H9 (cell line): ENCODE results near the gene CTPS1. TPM values are rescaled to one million over a fixed set of nuclear protein-coding genes. Genes with fewer than 3 reads are reported as not detected.
A peak's percentile ranks its signal among the peaks of the same experiment; 100 is the strongest.

ENCODE experiments used
- DNase-seq: peaks from one replicate; pipeline ENCODE4 v3.0.0-alpha.2; 2017
- H2AFZ ChIP-seq: one replicate; pipeline ENCODE4 v1.6.1; 2013; ENCODE audit warnings: mild to moderate bottlenecking, low read length, control low read depth, moderate library complexity
- H2AK5ac ChIP-seq: 2 replicates; pipeline ENCODE4 v1.6.1; 2013; ENCODE audit warnings: low read length, control low read depth, mixed read lengths; ENCODE audit not compliant: insufficient read length
- H2BK120ac ChIP-seq: one replicate; pipeline ENCODE4 v1.6.1; 2013; ENCODE audit warnings: low read depth, mild to moderate bottlenecking, low read length, control low read depth, inconsistent platforms; ENCODE audit not compliant: poor library complexity, severe bottlenecking
- H2BK12ac ChIP-seq: 2 replicates; pipeline ENCODE4 v1.6.1; 2013; ENCODE audit warnings: low read length, control low read depth, mixed read lengths, low read depth; ENCODE audit not compliant: insufficient read length
- H2BK15ac ChIP-seq: 2 replicates; pipeline ENCODE4 v1.6.1; 2013; ENCODE audit warnings: low read depth, low read length, control low read depth
- H2BK20ac ChIP-seq: one replicate; pipeline ENCODE4 v1.6.1; 2013; ENCODE audit warnings: low read depth, mild to moderate bottlenecking, low read length, control low read depth, inconsistent platforms; ENCODE audit not compliant: poor library complexity, severe bottlenecking
- H2BK5ac ChIP-seq: 2 replicates; pipeline ENCODE4 v1.6.1; 2013; ENCODE audit warnings: low read length, control low read depth, mixed read lengths; ENCODE audit not compliant: insufficient read length
- H3K14ac ChIP-seq: 2 replicates; pipeline ENCODE4 v1.6.1; 2013; ENCODE audit warnings: low read length, control low read depth; ENCODE audit not compliant: insufficient read depth
- H3K18ac ChIP-seq: 2 replicates; pipeline ENCODE4 v1.6.1; 2013; ENCODE audit warnings: low read depth, mild to moderate bottlenecking, mixed read lengths, low read length, control low read depth; ENCODE audit not compliant: insufficient read length
- H3K23ac ChIP-seq: 2 replicates; pipeline ENCODE4 v1.6.1; 2013; ENCODE audit warnings: low read length, control low read depth, mixed read lengths, low read depth; ENCODE audit not compliant: insufficient read length
- H3K23me2 ChIP-seq: 2 replicates; pipeline ENCODE4 v1.6.1; 2013; ENCODE audit warnings: low read depth, mild to moderate bottlenecking, mixed read lengths, low read length, control low read depth; ENCODE audit not compliant: insufficient read length, poor library complexity, severe bottlenecking
- H3K27ac ChIP-seq: 2 replicates; pipeline ENCODE4 v1.5.1; 2013; ENCODE audit warnings: low read length, control low read depth, mixed read lengths, low read depth; ENCODE audit not compliant: insufficient read length
- H3K27me3 ChIP-seq: 2 replicates; pipeline ENCODE4 v1.6.1; 2013; ENCODE audit warnings: low read length, control low read depth, inconsistent platforms; ENCODE audit not compliant: insufficient read depth
- H3K4ac ChIP-seq: 2 replicates; pipeline ENCODE4 v1.6.1; 2013; ENCODE audit warnings: low read depth, mild to moderate bottlenecking, control low read depth, inconsistent platforms, low read length, moderate library complexity
- H3K4me1 ChIP-seq: 2 replicates; pipeline ENCODE4 v1.6.1; 2013; ENCODE audit warnings: low read length, control low read depth, inconsistent platforms; ENCODE audit not compliant: insufficient read depth
- H3K4me2 ChIP-seq: 2 replicates; pipeline ENCODE4 v1.6.1; 2013; ENCODE audit warnings: low read length, control low read depth, mixed read lengths; ENCODE audit not compliant: insufficient read length, insufficient read depth
- H3K56ac ChIP-seq: 2 replicates; pipeline ENCODE4 v1.6.1; 2013; ENCODE audit warnings: low read depth, mild to moderate bottlenecking, mixed read lengths, low read length, control low read depth; ENCODE audit not compliant: insufficient read length
- H3K79me1 ChIP-seq: 2 replicates; pipeline ENCODE4 v1.6.1; 2013; ENCODE audit warnings: low read depth, mild to moderate bottlenecking, moderate library complexity, low read length, control low read depth, inconsistent platforms; ENCODE audit not compliant: insufficient read depth, poor library complexity, severe bottlenecking
- H3K79me2 ChIP-seq: 2 replicates; pipeline ENCODE4 v1.6.1; 2013; ENCODE audit warnings: low read length, control low read depth, inconsistent platforms; ENCODE audit not compliant: insufficient read depth
- H3K9ac ChIP-seq: 2 replicates; pipeline ENCODE4 v1.6.1; 2013; ENCODE audit warnings: low read length, control low read depth, mixed read lengths; ENCODE audit not compliant: insufficient read length; ENCODE audit errors: extremely low read depth
- H3K9me3 ChIP-seq: one replicate; pipeline ENCODE4 v1.6.1; 2013; ENCODE audit warnings: low read depth, low read length, inconsistent platforms; ENCODE audit not compliant: control insufficient read depth
- H3T11ph ChIP-seq: one replicate; pipeline ENCODE4 v1.6.1; 2013; ENCODE audit warnings: mild to moderate bottlenecking, low read length, control low read depth, inconsistent platforms
- H4K20me1 ChIP-seq: one replicate; pipeline ENCODE4 v1.6.1; 2013; ENCODE audit not compliant: control insufficient read depth, insufficient read length, insufficient read depth
- H4K5ac ChIP-seq: 2 replicates; pipeline ENCODE4 v1.6.1; 2013; ENCODE audit warnings: low read depth, mild to moderate bottlenecking, mixed read lengths, low read length, control low read depth; ENCODE audit not compliant: insufficient read length
- H4K8ac ChIP-seq: replicated peaks from 2 replicates; pipeline ENCODE4 v1.6.1; 2013; ENCODE audit warnings: low read length, control low read depth, mixed read lengths, low read depth; ENCODE audit not compliant: insufficient read length
- H4K91ac ChIP-seq: 2 replicates; pipeline ENCODE4 v1.6.1; 2013; ENCODE audit warnings: low read depth, mild to moderate bottlenecking, moderate library complexity, mixed read lengths, low read length, control low read depth; ENCODE audit not compliant: insufficient read length
- H3K27ac Mint-ChIP-seq, 3 experiments: 2 replicates in 2 of 3; 3 replicates in 1 of 3; pipeline ENCODE4 v1.8.0; 2020 to 2021; ENCODE audit warnings: mixed read lengths in 3 of 3, mild to moderate bottlenecking in 1 of 3, moderate library complexity in 1 of 3
- H3K27me3 Mint-ChIP-seq: 2 replicates; pipeline ENCODE4 v1.8.0; 2021; ENCODE audit warnings: low read depth, mild to moderate bottlenecking, moderate library complexity, mixed read lengths
- H3K36me3 Mint-ChIP-seq, 3 experiments: 2 replicates in 2 of 3; 3 replicates in 1 of 3; pipeline ENCODE4 v1.8.0; 2020 to 2021; ENCODE audit warnings: low read depth in 3 of 3, mixed read lengths in 3 of 3; ENCODE audit not compliant: insufficient read depth in 1 of 3
- H3K4me1 Mint-ChIP-seq, 2 experiments: 2 replicates each; pipeline ENCODE4 v1.8.0; 2020; ENCODE audit warnings: mixed read lengths in 2 of 2
- H3K4me3 Mint-ChIP-seq, 2 experiments: 2 replicates in 1 of 2; 3 replicates in 1 of 2; pipeline ENCODE4 v1.8.0; 2020 to 2021; ENCODE audit warnings: mild to moderate bottlenecking in 2 of 2, mixed read lengths in 2 of 2, moderate library complexity in 1 of 2
- H3K9me3 Mint-ChIP-seq, 2 experiments: 2 replicates in 1 of 2; 3 replicates in 1 of 2; pipeline ENCODE4 v1.8.0; 2020; ENCODE audit warnings: mild to moderate bottlenecking in 2 of 2, mixed read lengths in 2 of 2, moderate library complexity in 1 of 2
- WGBS: extraction: QIAGEN DNeasy Blood & Tissue Kit; methylation state at CpG from one replicate; pipeline ENCODE4 v1.1.7; 2013; ENCODE audit warnings: missing lambda C conversion rate, low lambda C conversion rate, mixed read lengths; ENCODE audit not compliant: insufficient read length; ENCODE audit errors: extremely low coverage; 5-methylcytosine and 5-hydroxymethylcytosine counted together
- total RNA-seq: library from RNA; stranded (reverse); gene quantifications from 2 replicates; pipeline ENCODE4 v1.2.1, GENCODE V29; 2021
- TF ChIP-seq, protein P1 (sequence below): fragments of 200-600 bp; sonication (generic); conservative IDR thresholded peaks from 3 replicates; pipeline ENCODE4 v1.8.0; 2021; ENCODE audit warnings: antibody characterized with exemption, mild to moderate bottlenecking

CTPS1 gene
- total RNA-seq, 1 experiment from 2014 or later, result 105 TPM

DNA sequence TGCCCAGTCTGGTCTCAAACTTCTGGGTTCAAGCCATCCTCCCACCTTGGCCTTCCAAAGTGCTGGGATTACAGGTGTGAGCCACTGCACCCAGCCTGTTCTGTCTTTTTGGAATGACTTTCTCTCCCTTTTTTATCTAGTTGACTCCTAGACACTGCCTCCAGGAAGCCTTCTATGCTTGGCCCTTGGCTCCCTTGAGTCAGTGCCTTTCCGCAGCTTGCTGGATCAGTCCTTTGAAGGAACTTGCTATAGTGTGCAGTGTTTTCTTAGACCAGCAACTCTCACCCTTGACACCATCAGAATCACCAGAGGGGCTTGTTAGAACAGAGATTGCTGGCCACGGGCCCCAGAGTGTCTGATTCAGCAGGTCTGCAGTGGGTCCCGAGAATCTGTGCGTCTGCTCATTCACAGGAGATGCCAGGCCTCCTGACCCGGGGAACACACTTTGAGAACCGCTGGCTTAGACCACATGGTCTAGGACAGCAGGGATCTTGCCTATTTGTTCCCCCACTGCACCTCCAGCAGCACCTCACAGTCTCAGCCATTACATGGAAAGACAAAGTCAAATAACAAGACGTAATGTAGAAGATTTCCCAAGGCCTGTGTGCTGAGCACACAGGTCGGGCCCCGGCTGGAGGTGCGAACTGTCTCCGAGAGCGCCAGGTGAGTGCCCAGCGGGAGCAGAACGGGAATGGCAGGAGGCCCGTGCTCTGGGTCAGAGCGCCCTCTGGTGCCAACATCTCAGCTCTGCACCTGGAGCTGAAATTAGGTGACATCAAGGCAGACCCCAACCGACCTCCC is 27.4 kb upstream of the CTPS1 start:
- H3K23me2 ChIP-seq, result no peaks in the 10 kb centered on the region
- no peaks in the 10 kb centered on the region for H3K79me1 ChIP-seq
- no peak overlapping the region for H2BK15ac ChIP-seq
- no peak overlapping the region for H4K8ac ChIP-seq
- H4K91ac ChIP-seq, result no peak overlapping the region
- no CpG with 5 or more reads among the region's 17 CpGs for WGBS
- Mint-ChIP-seq H3K4me3 (no peak overlapping the region; a peak in 1 of 5 replicates), H3K27me3 (peaks cover 16% of the 10 kb centered on the region), H3K9me3 (no peaks in the 10 kb centered on the region; a peak in 1 of 5 replicates), H3K4me1 (peaks cover 15 to 16% of the 10 kb centered on the region in 2 experiments), H3K27ac (no peak overlapping the region), H3K36me3 (no peaks in the 10 kb centered on the region)
- no peak overlapping the region for H2AFZ ChIP-seq
- peaks cover 3% of the 10 kb centered on the region; the same call in 1 of the 2 replicates for H3K4me1 ChIP-seq
- H3K56ac ChIP-seq, result no peak overlapping the region
- no peak overlapping the region for H2AK5ac ChIP-seq
- DNase-seq, result peak; percentile 91
- H4K5ac ChIP-seq, result no peak overlapping the region
- no peaks in the 10 kb centered on the region for H3K9me3 ChIP-seq
- no peak overlapping the region for H2BK5ac ChIP-seq
- H3K4me2 ChIP-seq, result peak overlapping the region; percentile 5
- H3K4ac ChIP-seq, result no peak overlapping the region
- TF ChIP-seq, protein P1, sequence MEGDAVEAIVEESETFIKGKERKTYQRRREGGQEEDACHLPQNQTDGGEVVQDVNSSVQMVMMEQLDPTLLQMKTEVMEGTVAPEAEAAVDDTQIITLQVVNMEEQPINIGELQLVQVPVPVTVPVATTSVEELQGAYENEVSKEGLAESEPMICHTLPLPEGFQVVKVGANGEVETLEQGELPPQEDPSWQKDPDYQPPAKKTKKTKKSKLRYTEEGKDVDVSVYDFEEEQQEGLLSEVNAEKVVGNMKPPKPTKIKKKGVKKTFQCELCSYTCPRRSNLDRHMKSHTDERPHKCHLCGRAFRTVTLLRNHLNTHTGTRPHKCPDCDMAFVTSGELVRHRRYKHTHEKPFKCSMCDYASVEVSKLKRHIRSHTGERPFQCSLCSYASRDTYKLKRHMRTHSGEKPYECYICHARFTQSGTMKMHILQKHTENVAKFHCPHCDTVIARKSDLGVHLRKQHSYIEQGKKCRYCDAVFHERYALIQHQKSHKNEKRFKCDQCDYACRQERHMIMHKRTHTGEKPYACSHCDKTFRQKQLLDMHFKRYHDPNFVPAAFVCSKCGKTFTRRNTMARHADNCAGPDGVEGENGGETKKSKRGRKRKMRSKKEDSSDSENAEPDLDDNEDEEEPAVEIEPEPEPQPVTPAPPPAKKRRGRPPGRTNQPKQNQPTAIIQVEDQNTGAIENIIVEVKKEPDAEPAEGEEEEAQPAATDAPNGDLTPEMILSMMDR, result peak; percentile 98
- no peak overlapping the region for H3K14ac ChIP-seq
- H2BK20ac ChIP-seq, result no peak overlapping the region
- H2BK120ac ChIP-seq, result no peak overlapping the region
- H4K20me1 ChIP-seq, result no peaks in the 10 kb centered on the region
- H3K27ac ChIP-seq, result no peak overlapping the region
- H3K79me2 ChIP-seq, result no peaks in the 10 kb centered on the region
- no peaks in the 10 kb centered on the region for H3K27me3 ChIP-seq
- no peak overlapping the region for H3K9ac ChIP-seq
- H2BK12ac ChIP-seq, result no peak overlapping the region
- no peak overlapping the region for H3K23ac ChIP-seq
- H3T11ph ChIP-seq, result no peak overlapping the region
- no peak overlapping the region for H3K18ac ChIP-seq
